Motor neuron (in vitro differentiated cells): ENCODE results near the gene AHSG. TPM values are rescaled to one million over a fixed set of nuclear protein-coding genes. Genes with fewer than 3 reads are reported as not detected.
"Not testable (repeated sequence)": the region's sequence is repeated elsewhere in the genome, so short reads cannot be mapped to it uniquely, and the experiment has no call there.

Experiments used
- ATAC-seq, 8 experiments: fragments of 200-7000 bp; cut with Tn5 transposase; replicated peaks in 6 of 8; 2 replicates each; pipeline ENCODE4 v1.8.0; 2021; ENCODE audit warnings: mild to moderate bottlenecking in 8 of 8, moderate library complexity in 8 of 8
- H3K27ac ChIP-seq, 2 donors: fragments of 250-450 bp; sonication (Bioruptor Pico); 2 replicates each; pipeline ENCODE4 v1.9.0; 2021; ENCODE audit warnings: antibody characterized with exemption in 2 of 2, mild to moderate bottlenecking in 2 of 2, moderate library complexity in 1 of 2
- H3K4me1 ChIP-seq, 2 donors: fragments of 250-450 bp; sonication (Bioruptor Pico); replicated peaks in 1 of 2; 2 replicates each; pipeline ENCODE4 v1.6.1; 2021; ENCODE audit warnings: antibody characterized with exemption in 2 of 2, mild to moderate bottlenecking in 2 of 2, moderate library complexity in 1 of 2
- H3K4me3 ChIP-seq, 5 donors: fragments of 250-450 bp; sonication (Bioruptor Pico); 2 replicates each; pipeline ENCODE4 v1.9.0; 2021; ENCODE audit warnings: antibody characterized with exemption in 5 of 5, mild to moderate bottlenecking in 5 of 5, moderate library complexity in 4 of 5
- WGBS, 10 experiments: fragments of 450-650 bp; shearing (Covaris generic); methylation state at CpG; one replicate each; pipeline ENCODE4 v1.0.0; 2022; 5-methylcytosine and 5-hydroxymethylcytosine counted together
- in situ Hi-C, 9 experiments: fragments of 400-800 bp; cut with MboI; loops; one replicate each; pipeline ENCODE4 v1.15.0; 2021; ENCODE audit warnings: low sequenced_read_pairs in 9 of 9, low pct_unique_long_range_greater_than_20kb in 2 of 9; ENCODE audit not compliant: unreplicated experiment in 9 of 9
- total RNA-seq, 8 experiments: library from RNA; unstranded; fragments of 300-600 nt; gene quantifications; 2 replicates each; pipeline versions ENCODE4 v1.2.3 to v1.2.4, GENCODE V29; 2022

AHSG gene
- total RNA-seq, 8 experiments from 2014 or later, result 0.11 to 0.81 (median 0.25) TPM; not detected in 4

DNA sequence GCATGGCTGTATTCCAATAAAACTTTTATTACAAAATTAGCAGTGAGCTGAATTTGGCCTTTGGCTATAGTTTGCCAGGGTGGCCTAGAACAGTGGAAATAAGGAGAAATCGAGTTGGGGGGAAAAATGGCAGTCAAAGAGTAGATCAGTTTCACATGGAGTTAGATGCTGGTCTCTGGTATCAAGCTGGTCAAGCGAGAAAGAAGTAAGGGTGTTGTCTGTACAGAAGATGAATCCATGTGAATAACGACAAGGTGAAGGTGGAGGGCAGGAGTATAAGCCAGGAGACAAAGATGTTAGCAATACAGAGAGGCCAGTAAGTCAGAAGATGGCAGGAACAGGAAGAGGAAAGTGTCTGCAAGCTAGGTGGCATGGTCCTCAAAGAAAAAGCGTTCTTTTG lies 11.7 kb downstream of the AHSG start:
- Histone ChIP-seq H3K4me1 (no peaks in the 10 kb centered on the region), H3K4me3 (no peak overlapping the region), H3K27ac (no peak overlapping the region)
- ATAC-seq, result no peak
- 26 to 82% (median 67%) methylated on average over 2 to 4 of the region's 4 CpGs for WGBS, 10 experiments
- in situ Hi-C loops, result loop anchor here in 1 of 9 experiments (25.0 kb wide), 1 partner anchor 188 kb away; the partner anchor contains the start of gene RFC4

GRCh38 chr3:186625600-186626042 lies 12.8 kb downstream of the AHSG start:
- Histone ChIP-seq H3K4me1 (no peaks in the 10 kb centered on the region), H3K27ac (no peak overlapping the region), H3K4me3 (no peak overlapping the region)
- no peak for ATAC-seq
- 2 to 100% (median 61%) methylated on average over 1 to 4 of the region's 4 CpGs; no CpG with 5 or more reads in 2 of the 10 experiments for WGBS, 10 experiments
- in situ Hi-C loops, result no loop called here

DNA sequence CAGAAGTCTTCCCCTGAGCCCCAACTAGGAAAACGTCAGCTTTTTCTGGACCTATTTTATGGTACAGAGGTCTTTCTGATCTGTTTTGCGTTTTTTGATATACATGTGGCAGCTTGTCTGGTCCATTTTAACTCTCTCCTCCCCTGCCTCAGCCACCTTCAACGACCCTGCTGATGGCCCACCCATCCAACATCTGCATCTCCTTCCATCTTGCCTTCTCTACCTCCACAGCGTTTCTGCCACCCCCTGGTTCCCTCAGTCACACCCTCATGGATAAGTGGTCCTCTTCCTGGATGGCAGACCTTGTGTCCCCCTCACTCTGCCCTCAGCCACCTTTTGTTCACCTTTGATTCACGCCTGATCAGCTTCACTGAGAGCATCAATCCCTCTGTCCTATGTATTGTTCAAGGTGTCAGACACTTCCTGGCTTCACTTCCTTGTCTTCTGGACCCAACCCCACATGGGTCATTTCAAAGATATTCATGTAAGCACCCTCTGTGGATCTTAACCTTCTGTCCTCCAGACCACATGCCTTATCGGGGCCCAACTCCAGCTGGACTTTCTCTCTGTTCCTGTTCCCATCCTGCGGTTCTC lies 13.5 kb downstream of the AHSG start:
- in situ Hi-C loops, result no loop called here
- no peak for ATAC-seq
- 23 to 90% (median 67%) methylated on average over 1 to 7 of the region's 7 CpGs; no CpG with 5 or more reads in 1 of the 10 experiments for WGBS, 10 experiments

DNA sequence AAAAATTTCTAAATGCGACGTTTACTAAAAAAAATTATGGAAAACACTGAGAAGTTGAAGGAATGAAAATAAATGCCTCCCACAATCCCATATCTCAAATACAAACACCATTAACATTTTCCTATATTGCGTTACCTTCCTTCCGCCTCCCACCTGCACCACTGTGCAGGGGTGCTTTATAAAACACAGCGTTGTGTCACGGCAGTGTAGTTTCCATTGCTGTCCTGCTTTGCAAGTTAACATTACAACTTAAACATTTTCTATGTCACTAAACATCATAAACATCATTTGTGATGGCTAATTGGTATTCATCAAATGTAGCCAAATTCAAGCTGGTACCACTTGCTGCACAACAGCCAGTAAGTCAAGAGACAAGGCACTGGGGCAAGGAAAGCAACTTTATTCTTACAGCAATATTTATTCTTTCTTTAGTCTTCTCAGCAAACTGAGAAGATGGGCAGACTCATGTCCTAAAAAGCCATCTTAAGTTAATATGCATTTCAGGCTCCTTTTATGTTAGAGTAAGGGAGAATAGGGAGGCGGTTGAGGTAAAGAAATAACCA lies 15.1 kb downstream of the AHSG start:
- Histone ChIP-seq H3K4me3 (no peak overlapping the region), H3K4me1 (no peaks in the 10 kb centered on the region), H3K27ac (no peak overlapping the region)
- no peak for ATAC-seq
- in situ Hi-C loops, result no loop called here
- 68 to 100% (median 85%) methylated on average over 2 to 7 of the region's 7 CpGs for WGBS, 10 experiments

More for the DNA sequence above, 13.5 kb downstream of the AHSG start:
- Histone ChIP-seq H3K4me3 (no peak overlapping the region), H3K4me1 (no peaks in the 10 kb centered on the region), H3K27ac (no peak overlapping the region)

DNA sequence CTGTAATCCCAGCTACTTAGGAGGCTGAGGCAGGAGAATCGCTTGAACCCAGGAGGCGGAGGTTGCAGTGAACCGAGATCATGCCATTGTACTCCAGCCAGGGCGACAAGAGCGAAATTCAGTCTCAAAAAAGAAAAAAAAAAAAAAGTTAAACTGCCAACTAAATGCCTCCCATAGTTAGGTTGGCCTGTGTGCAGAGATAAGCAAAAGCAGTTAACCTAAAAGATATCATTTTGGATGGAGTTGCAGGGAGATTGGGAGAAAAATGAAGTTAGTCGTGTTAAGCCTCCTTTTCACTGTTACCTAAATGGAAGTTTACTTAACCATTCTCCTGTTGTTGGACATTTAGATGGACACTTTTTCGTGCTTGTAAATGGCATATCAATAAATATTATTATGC lies 15.9 kb downstream of the AHSG start:
- in situ Hi-C loops, result no loop called here
- WGBS, 10 experiments, result 0 to 86% (median 71%) methylated on average over 1 to 7 of the region's 7 CpGs; no CpG with 5 or more reads in 1 of the 10 experiments
- Histone ChIP-seq H3K4me3 (no peak overlapping the region), H3K27ac (no peak overlapping the region), H3K4me1 (no peaks in the 10 kb centered on the region)
- ATAC-seq, result no peak

DNA sequence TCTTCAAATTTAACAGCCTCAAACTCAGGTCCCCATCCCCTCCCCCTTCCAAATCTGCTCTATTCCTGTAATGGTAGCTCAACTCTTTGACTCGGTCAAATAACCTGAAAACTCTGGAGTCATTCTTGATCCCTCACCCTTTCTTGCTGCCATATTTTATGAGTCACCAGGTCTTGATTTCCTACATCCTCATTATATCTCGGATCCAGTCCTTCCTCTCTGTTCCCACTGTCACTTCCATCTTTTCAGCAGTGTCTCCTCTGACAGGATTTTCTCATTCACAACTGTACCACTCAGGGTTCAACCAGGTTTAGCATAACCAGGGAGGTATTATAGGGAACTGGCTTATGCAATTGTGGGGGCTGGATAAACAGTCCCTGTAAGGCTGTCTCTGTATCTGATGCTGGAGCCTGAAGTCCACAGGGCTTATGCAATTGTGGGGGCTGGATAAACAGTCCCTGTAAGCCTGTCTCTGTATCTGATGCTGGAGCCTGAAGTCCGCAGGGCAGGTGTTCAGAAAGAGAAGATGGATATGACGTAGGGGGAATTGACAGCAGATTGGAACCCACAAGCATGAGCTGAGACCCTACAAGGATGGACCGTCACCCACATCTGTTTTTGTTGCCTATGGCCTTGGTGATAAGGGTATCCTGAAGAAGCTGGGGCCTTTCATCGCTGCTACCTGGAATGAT lies 18.2 kb downstream of the AHSG start:
- WGBS, 10 experiments, result 0 to 100% (median 67%) methylated on average over 1 to 5 of the region's 6 CpGs
- in situ Hi-C loops, result no loop called here
- no peak for ATAC-seq
- no peak overlapping the region for H3K27ac ChIP-seq
- H3K4me3 ChIP-seq, result no peak overlapping the region
- no peaks in the 10 kb centered on the region for H3K4me1 ChIP-seq

GRCh38 chr3:186633481-186633880 lies 20.6 kb downstream of the AHSG start:
- in situ Hi-C loops, result no loop called here
- no peak overlapping the region for H3K27ac ChIP-seq
- no peak overlapping the region for H3K4me3 ChIP-seq
- no peak for ATAC-seq
- no peaks in the 10 kb centered on the region for H3K4me1 ChIP-seq

DNA sequence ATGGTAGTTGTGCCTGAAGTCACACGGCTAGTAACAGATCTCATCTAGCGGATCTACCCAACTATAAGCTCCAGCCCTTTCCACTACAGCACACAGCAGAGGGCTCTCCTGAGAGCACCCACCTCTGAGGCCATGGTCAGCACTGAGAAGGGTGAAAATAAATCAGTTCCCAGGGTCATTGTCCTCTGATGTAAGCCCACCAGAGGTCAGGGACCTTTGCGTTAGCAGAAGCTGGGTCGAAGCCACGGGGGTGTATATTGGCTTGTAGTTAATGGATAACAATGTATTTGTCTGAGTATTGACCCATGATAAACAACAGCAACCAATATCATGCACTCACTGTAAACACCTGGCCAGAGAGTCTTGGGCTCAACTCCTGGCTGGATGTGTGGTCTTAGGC lies 21.3 kb downstream of the AHSG start:
- ATAC-seq, H3K27ac ChIP-seq, H3K4me3 ChIP-seq, H3K4me1 ChIP-seq, in situ Hi-C loops: not testable (repeated sequence)
- 0 to 80% (median 52%) methylated on average over 1 to 3 of the region's 5 CpGs; no CpG with 5 or more reads in 6 of the 10 experiments for WGBS, 10 experiments

- H3K27ac ChIP-seq, result no peak overlapping the region
- H3K4me3 ChIP-seq, result no peak overlapping the region
- 20 to 100% (median 66%) methylated on average over 1 to 3 of the region's 3 CpGs; no CpG with 5 or more reads in 4 of the 10 experiments for WGBS, 10 experiments
- in situ Hi-C loops, result no loop called here
- ATAC-seq, result peak in 1 of 8 experiments; percentile 12
- H3K4me1 ChIP-seq, result no peaks in the 10 kb centered on the region
Observed at GRCh38 chr3:186635532-186635931, 22.7 kb downstream of the AHSG start.

- Histone ChIP-seq H3K4me3 (no peak overlapping the region), H3K27ac (no peak overlapping the region), H3K4me1 (no peaks in the 10 kb centered on the region)
- ATAC-seq, result no peak
- WGBS, 10 experiments, result 12 to 100% (median 82%) methylated on average over 1 to 7 of the region's 7 CpGs; no CpG with 5 or more reads in 1 of the 10 experiments
- in situ Hi-C loops, result no loop called here
Observed at GRCh38 chr3:186636536-186636935, 23.7 kb downstream of the AHSG start.

DNA sequence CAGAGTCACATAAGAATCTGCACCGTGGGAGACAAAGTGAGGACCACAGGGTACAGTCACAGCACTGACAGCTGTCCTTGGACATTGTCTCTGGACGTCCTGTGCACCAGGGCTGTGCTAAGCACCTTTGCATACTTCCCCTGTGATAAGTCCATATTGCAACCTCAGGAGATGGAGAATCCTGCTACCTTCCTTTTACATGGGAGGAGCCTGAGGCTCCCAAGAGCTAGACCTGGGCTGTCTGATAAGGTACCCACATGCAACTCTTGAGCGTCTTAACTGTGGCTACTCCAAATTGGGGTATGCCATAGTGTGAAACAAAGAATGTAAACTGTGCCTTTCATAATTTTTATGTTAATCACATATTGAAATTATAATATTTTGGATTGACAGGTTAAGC lies 24.8 kb downstream of the AHSG start:
- no peaks in the 10 kb centered on the region for H3K4me1 ChIP-seq
- H3K27ac ChIP-seq, result no peak overlapping the region
- ATAC-seq, result no peak
- in situ Hi-C loops, result no loop called here
- WGBS, 10 experiments, result 0 to 100% (median 65%) methylated on average over 1 of the region's 3 CpGs; no CpG with 5 or more reads in 4 of the 10 experiments
- H3K4me3 ChIP-seq, result no peak overlapping the region

GRCh38 chr3:186638259-186638658 lies 25.4 kb downstream of the AHSG start:
- 0 to 100% (median 35%) methylated on average over 1 to 2 of the region's 2 CpGs; no CpG with 5 or more reads in 4 of the 10 experiments for WGBS, 10 experiments
- peak in 1 of 8 experiments; percentile 30 for ATAC-seq
- Histone ChIP-seq H3K4me1 (no peaks in the 10 kb centered on the region), H3K4me3 (no peak overlapping the region), H3K27ac (no peak overlapping the region)
- in situ Hi-C loops, result no loop called here

- WGBS, 10 experiments, result 13 to 100% (median 80%) methylated on average over 1 of the region's 1 CpG; no CpG with 5 or more reads in 5 of the 10 experiments
- Histone ChIP-seq H3K4me1 (no peaks in the 10 kb centered on the region), H3K4me3 (no peak within 1 kb of the TSS), H3K27ac (no peak within 1 kb of the TSS)
- ATAC-seq, result no peak
- in situ Hi-C loops, result no loop called here
Observed at GRCh38 chr3:186639778-186640472, 27.1 kb downstream of the AHSG start, which contains the start of gene FETUB. TSS of gene FETUB (plus strand) at chr3:186640399. CDS start at chr3:186640461, 62 bp downstream.
